Right lobe of liver (tissue), 4 donors: ENCODE data around the gene FOXI1.

ENCODE experiments used
- POLR2A ChIP-seq: fragments of 450-650 bp; IDR thresholded peaks from one replicate; pipeline ENCODE4 v1.6.1; 2017; ENCODE audit warnings: antibody characterized with exemption, mild to moderate bottlenecking
- TF ChIP-seq, protein P1 (sequence below), 4 donors: fragments of 200-600 bp in 3 of 4; fragments of 450-650 bp in 1 of 4; IDR thresholded peaks; one replicate each; pipeline versions ENCODE4 v1.5.1 to v1.8.0; 2016 to 2022; ENCODE audit warnings: antibody characterized with exemption in 4 of 4, mild to moderate bottlenecking in 2 of 4
- donor health status: DM: no; HTN: no; CAD: no.
- donor health status: DM: no; HTN: no; CAD: no.
- donor health status: DM: no; HTN: yes; CAD: no.

DNA sequence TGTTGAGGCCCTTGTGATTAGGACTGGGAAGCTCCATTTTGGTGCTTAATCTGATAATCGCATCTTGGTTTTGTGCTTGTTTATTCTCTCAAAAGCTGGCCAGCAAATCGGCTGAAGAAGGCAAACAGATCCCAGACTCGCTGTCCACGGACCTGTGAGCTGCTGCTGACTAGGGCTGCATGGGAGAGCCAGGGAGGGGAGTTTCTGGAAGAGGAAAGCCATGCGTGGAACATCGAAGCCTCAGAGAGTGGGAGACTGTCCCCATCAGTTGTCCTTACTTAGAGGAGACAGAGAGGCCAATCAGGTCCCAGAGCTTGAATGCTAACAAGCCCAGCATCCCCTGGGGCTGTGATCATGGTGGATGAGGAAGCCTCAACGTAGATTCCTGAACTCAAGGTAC lies 23.0 kb upstream of the FOXI1 start:
- TF ChIP-seq, protein P1, sequence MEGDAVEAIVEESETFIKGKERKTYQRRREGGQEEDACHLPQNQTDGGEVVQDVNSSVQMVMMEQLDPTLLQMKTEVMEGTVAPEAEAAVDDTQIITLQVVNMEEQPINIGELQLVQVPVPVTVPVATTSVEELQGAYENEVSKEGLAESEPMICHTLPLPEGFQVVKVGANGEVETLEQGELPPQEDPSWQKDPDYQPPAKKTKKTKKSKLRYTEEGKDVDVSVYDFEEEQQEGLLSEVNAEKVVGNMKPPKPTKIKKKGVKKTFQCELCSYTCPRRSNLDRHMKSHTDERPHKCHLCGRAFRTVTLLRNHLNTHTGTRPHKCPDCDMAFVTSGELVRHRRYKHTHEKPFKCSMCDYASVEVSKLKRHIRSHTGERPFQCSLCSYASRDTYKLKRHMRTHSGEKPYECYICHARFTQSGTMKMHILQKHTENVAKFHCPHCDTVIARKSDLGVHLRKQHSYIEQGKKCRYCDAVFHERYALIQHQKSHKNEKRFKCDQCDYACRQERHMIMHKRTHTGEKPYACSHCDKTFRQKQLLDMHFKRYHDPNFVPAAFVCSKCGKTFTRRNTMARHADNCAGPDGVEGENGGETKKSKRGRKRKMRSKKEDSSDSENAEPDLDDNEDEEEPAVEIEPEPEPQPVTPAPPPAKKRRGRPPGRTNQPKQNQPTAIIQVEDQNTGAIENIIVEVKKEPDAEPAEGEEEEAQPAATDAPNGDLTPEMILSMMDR (IDR thresholded peaks at IDR 0.05): no peak
- TF ChIP-seq POLR2A: no peak
